WTC11 (cell line): Measurements from ENCODE around the gene TANC1. TPM values are rescaled to one million over a fixed set of nuclear protein-coding genes. Genes with fewer than 3 reads are reported as not detected.

Experiments used
- ATAC-seq: fragments of 200-7000 bp; cut with Tn5 transposase; 2 replicates; pipeline ENCODE4 v1.10.0; 2021; ENCODE audit warnings: mild to moderate bottlenecking, moderate library complexity
- CTCF ChIA-PET: fragments of 300-600 bp; sonication (Branson Sonifier 250); formaldehyde crosslinking; loops from one replicate; lab custom pipeline; 2021; ENCODE audit warnings: antibody characterized with exemption; lab: Charles Lee
- POLR2A ChIA-PET: fragments of 350-600 bp; sonication (Branson Sonifier 250); formaldehyde crosslinking; loops from one replicate; lab custom pipeline; 2021; ENCODE audit warnings: antibody characterized with exemption; lab: Charles Lee
- DNase-seq: peaks from one replicate; pipeline ENCODE4 v3.0.0; 2021; ENCODE audit warnings: low spot score
- H3K27ac Mint-ChIP-seq: 2 replicates; pipeline ENCODE4 v1.8.0; 2021; ENCODE audit warnings: mixed read lengths
- H3K27me3 Mint-ChIP-seq: 2 replicates; pipeline ENCODE4 v1.8.0; 2021; ENCODE audit warnings: low read depth, mild to moderate bottlenecking, moderate library complexity, mixed read lengths
- H3K36me3 Mint-ChIP-seq: 2 replicates; pipeline ENCODE4 v1.8.0; 2021; ENCODE audit warnings: mixed read lengths
- H3K4me1 Mint-ChIP-seq: 2 replicates; pipeline ENCODE4 v1.8.0; 2022; ENCODE audit warnings: mixed read lengths
- H3K4me3 Mint-ChIP-seq: 2 replicates; pipeline ENCODE4 v1.8.0; 2021; ENCODE audit warnings: mild to moderate bottlenecking, moderate library complexity, mixed read lengths
- H3K9me3 Mint-ChIP-seq: 2 replicates; pipeline ENCODE4 v1.8.0; 2021; ENCODE audit warnings: mixed read lengths
- AFF4 ChIP-seq: sonication (generic); formaldehyde crosslinking; IDR thresholded peaks from 2 replicates; pipeline ENCODE4 v1.8.1; 2023; ENCODE audit warnings: mild to moderate bottlenecking, missing genetic modification reagents, borderline replicate concordance
- ATF3 ChIP-seq: sonication (generic); formaldehyde crosslinking; conservative IDR thresholded peaks from 2 replicates; pipeline ENCODE4 v1.8.1; 2022; ENCODE audit warnings: mild to moderate bottlenecking, missing genetic modification reagents
- FOXP1 ChIP-seq: sonication (generic); formaldehyde crosslinking; IDR thresholded peaks from 2 replicates; pipeline ENCODE4 v1.8.0; 2022; ENCODE audit warnings: missing genetic modification reagents, mild to moderate bottlenecking, moderate library complexity, borderline replicate concordance
- GABPB1 ChIP-seq: sonication (generic); formaldehyde crosslinking; IDR thresholded peaks from 2 replicates; pipeline ENCODE4 v1.8.1; 2023; ENCODE audit warnings: mild to moderate bottlenecking, missing genetic modification reagents
- GRHL2 ChIP-seq: fragments of 250-450 bp; sonication (Bioruptor Pico); IDR thresholded peaks from 2 replicates; pipeline ENCODE4 v1.8.0; 2022; ENCODE audit warnings: mild to moderate bottlenecking, moderate library complexity; ENCODE audit not compliant: insufficient replicate concordance, severe bottlenecking
- JAZF1 ChIP-seq: fragments of 250-450 bp; sonication (Bioruptor Pico); IDR thresholded peaks from 2 replicates; pipeline ENCODE4 v1.9.0; 2021; ENCODE audit warnings: moderate library complexity, mild to moderate bottlenecking, inconsistent platforms
- KAT7 ChIP-seq: sonication (generic); formaldehyde crosslinking; IDR thresholded peaks from 2 replicates; pipeline ENCODE4 v1.8.1; 2023; ENCODE audit warnings: missing genetic modification reagents, mild to moderate bottlenecking, borderline replicate concordance
- RELA ChIP-seq: sonication (generic); formaldehyde crosslinking; IDR thresholded peaks from 2 replicates; pipeline ENCODE4 v1.8.1; 2022; ENCODE audit warnings: missing genetic modification reagents, mild to moderate bottlenecking, borderline replicate concordance
- RORB ChIP-seq: fragments of 250-450 bp; sonication (Bioruptor Pico); IDR thresholded peaks from 2 replicates; pipeline ENCODE4 v1.9.0; 2021; ENCODE audit warnings: mild to moderate bottlenecking
- SOX15 ChIP-seq: fragments of 250-450 bp; sonication (Bioruptor Pico); IDR thresholded peaks from 2 replicates; pipeline ENCODE4 v1.9.0; 2021; ENCODE audit warnings: mild to moderate bottlenecking
- TCF7 ChIP-seq: sonication (generic); formaldehyde crosslinking; IDR thresholded peaks from 2 replicates; pipeline ENCODE4 v1.8.0; 2022; ENCODE audit warnings: mild to moderate bottlenecking, low read depth, missing genetic modification reagents, moderate library complexity
- USF1 ChIP-seq: sonication (generic); formaldehyde crosslinking; IDR thresholded peaks from 2 replicates; pipeline ENCODE4 v1.8.0; 2022; ENCODE audit warnings: mild to moderate bottlenecking, missing genetic modification reagents
- ZBTB43 ChIP-seq: sonication (generic); formaldehyde crosslinking; IDR thresholded peaks from 2 replicates; pipeline ENCODE4 v1.8.1; 2023; ENCODE audit warnings: mild to moderate bottlenecking, missing genetic modification reagents
- ZNF416 ChIP-seq: fragments of 250-450 bp; sonication (Bioruptor Pico); IDR thresholded peaks from 2 replicates; pipeline ENCODE4 v1.9.0; 2021; ENCODE audit warnings: mild to moderate bottlenecking, inconsistent platforms
- ZNF671 ChIP-seq: fragments of 250-450 bp; sonication (Bioruptor Pico); IDR thresholded peaks from 2 replicates; pipeline ENCODE4 v1.8.0; 2021; ENCODE audit warnings: mild to moderate bottlenecking
- total RNA-seq: library from RNA; stranded (reverse); gene quantifications from 3 replicates; pipeline ENCODE4 v1.2.3, GENCODE V29; 2021
- TF ChIP-seq, protein P1 (sequence below): sonication (generic); formaldehyde crosslinking; IDR thresholded peaks from 2 replicates; pipeline ENCODE4 v1.8.0; 2023; ENCODE audit warnings: missing genetic modification reagents
- TF ChIP-seq, protein P2 (sequence below): fragments of 250-450 bp; sonication (Bioruptor Pico); IDR thresholded peaks from 2 replicates; pipeline ENCODE4 v1.9.0; 2021; ENCODE audit warnings: moderate library complexity, mild to moderate bottlenecking, inconsistent platforms, borderline replicate concordance
- TF ChIP-seq, protein P3 (sequence below): sonication (generic); formaldehyde crosslinking; IDR thresholded peaks from 2 replicates; pipeline ENCODE4 v1.8.0; 2022; ENCODE audit warnings: mild to moderate bottlenecking, missing genetic modification reagents

TANC1 gene
- total RNA-seq, 1 experiment from 2014 or later, result 11.6 TPM

DNA sequence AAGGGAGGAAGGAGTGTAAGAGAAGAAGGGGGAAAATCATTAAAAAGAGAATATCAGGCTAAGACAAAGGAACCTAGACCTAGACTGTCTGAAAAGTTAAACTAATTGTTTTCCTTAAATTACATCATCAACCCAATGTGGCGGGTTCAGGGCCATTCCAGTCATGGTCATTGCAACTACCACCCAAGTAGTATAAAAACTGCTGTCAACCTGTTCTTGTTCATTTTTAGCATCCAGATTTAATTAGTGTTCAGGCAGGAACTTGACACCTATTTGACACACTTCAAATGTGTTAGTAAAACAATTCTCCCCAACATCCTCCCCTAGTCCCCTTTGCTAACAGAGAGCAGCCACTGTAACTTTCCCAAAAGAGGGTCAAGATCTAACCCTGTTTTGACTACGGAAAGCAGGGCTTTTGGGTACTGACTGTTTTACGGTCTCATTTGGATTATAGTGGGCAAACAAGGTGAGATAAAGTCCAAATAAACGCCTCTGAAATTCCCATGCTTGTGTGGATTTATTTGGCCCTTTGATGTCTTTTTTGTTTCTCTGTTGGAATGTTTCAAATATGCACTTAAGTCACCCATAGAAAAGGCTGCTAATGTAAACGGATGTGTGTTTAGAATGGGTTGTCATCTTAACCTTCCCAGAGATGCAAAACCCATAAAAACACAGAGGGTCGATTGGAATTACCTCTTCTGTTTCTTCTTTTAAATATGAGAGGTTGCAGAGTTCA is 19.3 kb upstream of the TANC1 start:
- DNase-seq (no peak), ATAC-seq (no peak)
- H3K9me3 Mint-ChIP-seq, result peaks cover 3% of the 10 kb centered on the region; the same call in 1 of the 2 replicates
- no peaks in the 10 kb centered on the region for H3K27me3 Mint-ChIP-seq
- ChIA-PET POLR2A (no interaction called here), CTCF (no interaction called here)
- no peak overlapping the region for H3K27ac Mint-ChIP-seq
- peaks cover 2% of the 10 kb centered on the region; the same call in 1 of the 2 replicates for H3K4me1 Mint-ChIP-seq
- H3K36me3 Mint-ChIP-seq, result no peaks in the 10 kb centered on the region
- no peak overlapping the region for H3K4me3 Mint-ChIP-seq
- TF ChIP-seq SOX15 (CRISPR knock-in tag) (no peak), RELA (no peak), ZNF416 (CRISPR knock-in tag) (no peak), GABPB1 (CRISPR knock-in tag) (no peak), FOXP1 (CRISPR knock-in tag) (no peak), ZBTB43 (no peak), AFF4 (no peak), KAT7 (CRISPR knock-in tag) (no peak), USF1 (CRISPR knock-in tag) (no peak), RORB (CRISPR knock-in tag) (no peak), JAZF1 (CRISPR knock-in tag) (no peak), GRHL2 (CRISPR knock-in tag) (no peak), TCF7 (CRISPR knock-in tag) (no peak), ZNF671 (no peak), ATF3 (CRISPR knock-in tag) (no peak)
- TF ChIP-seq, protein P1, sequence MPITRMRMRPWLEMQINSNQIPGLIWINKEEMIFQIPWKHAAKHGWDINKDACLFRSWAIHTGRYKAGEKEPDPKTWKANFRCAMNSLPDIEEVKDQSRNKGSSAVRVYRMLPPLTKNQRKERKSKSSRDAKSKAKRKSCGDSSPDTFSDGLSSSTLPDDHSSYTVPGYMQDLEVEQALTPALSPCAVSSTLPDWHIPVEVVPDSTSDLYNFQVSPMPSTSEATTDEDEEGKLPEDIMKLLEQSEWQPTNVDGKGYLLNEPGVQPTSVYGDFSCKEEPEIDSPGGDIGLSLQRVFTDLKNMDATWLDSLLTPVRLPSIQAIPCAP (CRISPR knock-in tag), result no peak
- TF ChIP-seq, protein P2, sequence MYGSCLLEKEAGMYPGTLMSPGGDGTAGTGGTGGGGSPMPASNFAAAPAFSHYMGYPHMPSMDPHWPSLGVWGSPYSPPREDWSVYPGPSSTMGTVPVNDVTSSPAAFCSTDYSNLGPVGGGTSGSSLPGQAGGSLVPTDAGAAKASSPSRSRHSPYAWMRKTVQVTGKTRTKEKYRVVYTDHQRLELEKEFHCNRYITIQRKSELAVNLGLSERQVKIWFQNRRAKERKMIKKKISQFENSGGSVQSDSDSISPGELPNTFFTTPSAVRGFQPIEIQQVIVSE (CRISPR knock-in tag), result no peak
- TF ChIP-seq, protein P3, sequence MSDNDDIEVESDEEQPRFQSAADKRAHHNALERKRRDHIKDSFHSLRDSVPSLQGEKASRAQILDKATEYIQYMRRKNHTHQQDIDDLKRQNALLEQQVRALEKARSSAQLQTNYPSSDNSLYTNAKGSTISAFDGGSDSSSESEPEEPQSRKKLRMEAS, result no peak
